Gastroesophageal sphincter (tissue), 3 donors: ENCODE data around the gene ZMIZ1.

Source experiments
- CTCF ChIP-seq, 4 experiments: fragments of 200-600 bp in 2 of 4; fragments of 450-650 bp in 2 of 4; sonication (generic) in 1 of 4; IDR thresholded peaks; one replicate each; pipeline ENCODE4 v1.5.1; 2017 to 2019; ENCODE audit warnings: antibody characterized with exemption in 4 of 4, mild to moderate bottlenecking in 2 of 4, moderate library complexity in 2 of 4
- POLR2A ChIP-seq, 2 donors: fragments of 450-650 bp; IDR thresholded peaks; one replicate each; pipeline ENCODE4 v1.6.1; 2017; ENCODE audit warnings: antibody characterized with exemption in 2 of 2, mild to moderate bottlenecking in 2 of 2, moderate library complexity in 1 of 2
- POLR2AphosphoS5 ChIP-seq: sonication (generic); formaldehyde crosslinking; IDR thresholded peaks from one replicate; pipeline ENCODE4 v1.6.1; 2017; ENCODE audit warnings: antibody characterized with exemption

GRCh38 chr10:79272353-79272752 lies 203.6 kb downstream of the ZMIZ1 start:
- TF ChIP-seq CTCF (IDR thresholded peaks at IDR 0.05) (no peak), POLR2AphosphoS5 (no peak), POLR2A (IDR thresholded peaks at IDR 0.05) (no peak)
